GM12878 (cell line): ENCODE results near the gene CD84. TPM values are rescaled to one million over a fixed set of nuclear protein-coding genes. Genes with fewer than 3 reads are reported as not detected.
A peak's percentile ranks its signal among the peaks of the same experiment; 100 is the strongest.

Experiments
- CBFB ChIP-seq: IDR thresholded peaks from 2 replicates; pipeline ENCODE4 v1.6.1; 2016; ENCODE audit warnings: antibody characterized with exemption, low read depth
- CREB1 ChIP-seq: IDR thresholded peaks from 2 replicates; pipeline ENCODE4 v1.6.1; 2012; ENCODE audit warnings: low read depth, mild to moderate bottlenecking, inconsistent platforms
- EP300 ChIP-seq, 2 experiments: fragments of 150-350 bp in 1 of 2; IDR thresholded peaks; 2 replicates each; pipeline ENCODE4 v1.6.1; 2011 to 2012; ENCODE audit warnings: low read depth in 2 of 2, low read length in 2 of 2, borderline replicate concordance in 1 of 2, improper control_type of control experiment in 1 of 2, inconsistent platforms in 1 of 2; ENCODE audit not compliant: control insufficient read depth in 1 of 2
- ETV6 ChIP-seq, 2 experiments: fragments of 450-650 bp in 1 of 2; IDR thresholded peaks in 1 of 2; conservative IDR thresholded peaks in 1 of 2; 2 replicates each; pipeline ENCODE4 v1.6.1; 2014; ENCODE audit warnings: antibody characterized with exemption in 1 of 2, borderline replicate concordance in 1 of 2, low read depth in 1 of 2, mild to moderate bottlenecking in 1 of 2, moderate library complexity in 1 of 2
- FOXK2 ChIP-seq: fragments of 450-650 bp; IDR thresholded peaks from 2 replicates; pipeline ENCODE4 v1.6.1; 2017; ENCODE audit warnings: mild to moderate bottlenecking, moderate library complexity
- HDAC2 ChIP-seq: fragments of 200-600 bp; sonication (generic); IDR thresholded peaks from 2 replicates; pipeline ENCODE4 v1.6.1; 2017
- IKZF1 ChIP-seq: fragments of 450-650 bp; conservative IDR thresholded peaks from 2 replicates; pipeline ENCODE4 v1.6.1; 2017; ENCODE audit warnings: antibody characterized with exemption, mild to moderate bottlenecking
- IRF4 ChIP-seq: IDR thresholded peaks from 2 replicates; pipeline ENCODE4 v1.6.1; 2011; ENCODE audit warnings: low read depth, low read length
- JUNB ChIP-seq: IDR thresholded peaks from 2 replicates; pipeline ENCODE4 v1.6.1; 2016; ENCODE audit warnings: antibody characterized with exemption, mild to moderate bottlenecking
- MTA3 ChIP-seq: IDR thresholded peaks from 2 replicates; pipeline ENCODE4 v1.6.1; 2012; ENCODE audit warnings: low read length, inconsistent platforms, borderline replicate concordance
- PBX3 ChIP-seq: IDR thresholded peaks from 2 replicates; pipeline ENCODE4 v1.6.1; 2011; ENCODE audit warnings: mild to moderate bottlenecking, low read depth, low read length, moderate library complexity; ENCODE audit not compliant: insufficient replicate concordance
- RBBP5 ChIP-seq: fragments of 200-600 bp; sonication (generic); conservative IDR thresholded peaks from 2 replicates; pipeline ENCODE4 v1.6.1; 2016
- SKIL ChIP-seq: fragments of 450-650 bp; IDR thresholded peaks from 2 replicates; pipeline ENCODE4 v1.6.1; 2017; ENCODE audit warnings: mild to moderate bottlenecking, low read depth, inconsistent platforms; ENCODE audit not compliant: poor library complexity, severe bottlenecking
- SMAD1 ChIP-seq: fragments of 450-650 bp; IDR thresholded peaks from 2 replicates; pipeline ENCODE4 v1.6.1; 2018; ENCODE audit warnings: mild to moderate bottlenecking, low read depth; ENCODE audit not compliant: partially characterized antibody
- SP1 ChIP-seq: IDR thresholded peaks from one replicate; pipeline ENCODE4 v1.6.1; 2011; ENCODE audit warnings: low read depth, low read length
- SRF ChIP-seq, 2 experiments: IDR thresholded peaks; 2 replicates each; pipeline ENCODE4 v1.6.1; 2011; ENCODE audit warnings: low read depth in 2 of 2, low read length in 2 of 2, mild to moderate bottlenecking in 1 of 2, moderate library complexity in 1 of 2
- TAF1 ChIP-seq: IDR thresholded peaks from 2 replicates; pipeline ENCODE4 v1.6.1; 2011; ENCODE audit warnings: mild to moderate bottlenecking, low read depth, low read length, borderline replicate concordance
- TARDBP ChIP-seq: IDR thresholded peaks from 2 replicates; pipeline ENCODE4 v1.6.1; 2016; ENCODE audit warnings: borderline replicate concordance
- USF2 ChIP-seq: IDR thresholded peaks from 2 replicates; pipeline ENCODE4 v1.6.1; 2011; ENCODE audit warnings: low read depth, low read length, improper control_type of control experiment, borderline replicate concordance
- ZNF274 ChIP-seq: IDR thresholded peaks from one replicate; pipeline ENCODE4 v1.8.0; 2011; ENCODE audit not compliant: insufficient read length, insufficient read depth
- polyA plus RNA-seq, 11 experiments: library from polyadenylated mRNA; depleted of rRNA in 4 of 11; unstranded in 6 of 11; stranded (reverse) in 5 of 11; fragments of >200 nt; fragmentation: Nextera tagmentation in 4 of 11; fragmentation: Illumina TruSeq in 1 of 11; extraction: Ambion mirVana in 4 of 11; extraction: Trizol in 1 of 11; gene quantifications; 1 replicate in 1 of 11; 2 replicates in 10 of 11; pipeline versions ENCODE4 v1.2.1 to v1.2.3, GENCODE V29; 2011 to 2016; ENCODE audit warnings: inconsistent platforms in 2 of 11, missing spikeins in 2 of 11, low read depth in 1 of 11
- total RNA-seq, 4 experiments: library from RNA; depleted of rRNA in 3 of 4; stranded (reverse); fragments of >200 nt in 3 of 4; fragmentation: Illumina TruSeq in 1 of 4; extraction: Trizol in 1 of 4; gene quantifications; 2 replicates each; pipeline versions ENCODE4 v1.2.1 to v1.2.3, GENCODE V29; 2013 to 2021

The CD84 gene
- total and polyA plus RNA-seq, 10 of the 15 experiments (the other 5 are each of a cell fraction or from before 2014, with no cell fraction given): 3.4 to 20.3 (median 11.7) TPM

- TF ChIP-seq USF2: no peak
- no peak for TF ChIP-seq MTA3
- TF ChIP-seq SRF (IDR thresholded peaks at IDR 0.05; ENCODE audit: low read depth in 2 of 2, low read length in 2 of 2): no peak
- TF ChIP-seq IRF4: 0 out of 2 replicates have a peak, but pooled peaks have one; percentile 71
- no peak for TF ChIP-seq HDAC2
- no peak for TF ChIP-seq SP1
- 0 out of 2 replicates have a peak, but pooled peaks have one; percentile 16 for TF ChIP-seq TAF1
- no peak for TF ChIP-seq EP300 (IDR thresholded peaks at IDR 0.05; ENCODE audit: borderline replicate concordance in 1 of 2, control insufficient read depth in 1 of 2, low read depth in 2 of 2, low read length in 2 of 2)
- TF ChIP-seq ETV6 (conservative IDR thresholded peaks at IDR 0.05 in 1 of 2, IDR thresholded peaks at IDR 0.05 in 1 of 2; ENCODE audit: borderline replicate concordance in 1 of 2, low read depth in 1 of 2): peak in 1 of 2 experiments; percentile 25; a peak in 1 of 4 replicates
- no peak; the same call in 1 of the 2 replicates for TF ChIP-seq TARDBP
- TF ChIP-seq CBFB: peak; percentile 41; the same call in 1 of the 2 replicates
- no peak for TF ChIP-seq ZNF274
- no peak for TF ChIP-seq SMAD1
- no peak for TF ChIP-seq FOXK2
- TF ChIP-seq SKIL: peak; percentile 26
- peak; percentile 54; the same call in 1 of the 2 replicates for TF ChIP-seq JUNB
- TF ChIP-seq RBBP5: no peak
- peak; percentile 38; the same call in 1 of the 2 replicates for TF ChIP-seq IKZF1
- TF ChIP-seq PBX3: no peak
- TF ChIP-seq CREB1: 0 out of 2 replicates have a peak, but pooled peaks have one; percentile 11
Measured at GRCh38 chr1:160567858-160568682, 11.2 kb downstream of the CD84 start (continued).
